HL-60 (cell line): Measurements from ENCODE around the gene EDIL3.

Source experiments
- POLR2AphosphoS5 ChIP-seq: IDR thresholded peaks from 2 replicates; pipeline ENCODE4 v1.6.1; 2012; ENCODE audit warnings: low read depth
- SPI1 ChIP-seq: IDR thresholded peaks from 2 replicates; pipeline ENCODE4 v1.6.1; 2012; ENCODE audit warnings: low read depth, mild to moderate bottlenecking, borderline replicate concordance
- TF ChIP-seq, protein P1 (sequence below): IDR thresholded peaks from one replicate; pipeline ENCODE4 v1.5.1; 2011; ENCODE audit warnings: low read length, control low read depth, inconsistent platforms; ENCODE audit not compliant: insufficient read depth
- TF ChIP-seq, protein P2 (sequence below): IDR thresholded peaks from 2 replicates; pipeline ENCODE4 v1.6.1; 2012; ENCODE audit warnings: low read depth; ENCODE audit not compliant: insufficient replicate concordance

DNA sequence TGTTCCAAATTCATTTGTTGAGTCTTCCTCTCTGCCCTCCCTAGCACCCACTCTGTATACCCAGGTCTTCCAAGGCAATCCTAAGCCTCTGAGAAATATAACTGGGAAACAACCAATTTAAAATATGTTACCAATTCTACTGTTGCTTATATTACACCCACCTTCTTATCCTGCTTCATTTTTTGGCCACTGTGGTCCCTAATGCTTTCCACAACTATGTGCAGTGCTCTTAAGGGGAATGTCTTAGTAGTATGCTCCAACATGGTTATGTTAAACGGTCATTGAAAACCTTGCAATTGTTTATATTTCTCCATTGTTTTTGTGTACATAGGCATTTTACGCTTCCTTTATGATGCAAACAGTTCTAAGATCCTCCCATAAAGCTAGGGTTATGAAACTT lies 390.9 kb downstream of the EDIL3 start:
- TF ChIP-seq, protein P1, sequence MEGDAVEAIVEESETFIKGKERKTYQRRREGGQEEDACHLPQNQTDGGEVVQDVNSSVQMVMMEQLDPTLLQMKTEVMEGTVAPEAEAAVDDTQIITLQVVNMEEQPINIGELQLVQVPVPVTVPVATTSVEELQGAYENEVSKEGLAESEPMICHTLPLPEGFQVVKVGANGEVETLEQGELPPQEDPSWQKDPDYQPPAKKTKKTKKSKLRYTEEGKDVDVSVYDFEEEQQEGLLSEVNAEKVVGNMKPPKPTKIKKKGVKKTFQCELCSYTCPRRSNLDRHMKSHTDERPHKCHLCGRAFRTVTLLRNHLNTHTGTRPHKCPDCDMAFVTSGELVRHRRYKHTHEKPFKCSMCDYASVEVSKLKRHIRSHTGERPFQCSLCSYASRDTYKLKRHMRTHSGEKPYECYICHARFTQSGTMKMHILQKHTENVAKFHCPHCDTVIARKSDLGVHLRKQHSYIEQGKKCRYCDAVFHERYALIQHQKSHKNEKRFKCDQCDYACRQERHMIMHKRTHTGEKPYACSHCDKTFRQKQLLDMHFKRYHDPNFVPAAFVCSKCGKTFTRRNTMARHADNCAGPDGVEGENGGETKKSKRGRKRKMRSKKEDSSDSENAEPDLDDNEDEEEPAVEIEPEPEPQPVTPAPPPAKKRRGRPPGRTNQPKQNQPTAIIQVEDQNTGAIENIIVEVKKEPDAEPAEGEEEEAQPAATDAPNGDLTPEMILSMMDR: no peak
- TF ChIP-seq POLR2AphosphoS5: no peak
- no peak for TF ChIP-seq SPI1
- TF ChIP-seq, protein P2, sequence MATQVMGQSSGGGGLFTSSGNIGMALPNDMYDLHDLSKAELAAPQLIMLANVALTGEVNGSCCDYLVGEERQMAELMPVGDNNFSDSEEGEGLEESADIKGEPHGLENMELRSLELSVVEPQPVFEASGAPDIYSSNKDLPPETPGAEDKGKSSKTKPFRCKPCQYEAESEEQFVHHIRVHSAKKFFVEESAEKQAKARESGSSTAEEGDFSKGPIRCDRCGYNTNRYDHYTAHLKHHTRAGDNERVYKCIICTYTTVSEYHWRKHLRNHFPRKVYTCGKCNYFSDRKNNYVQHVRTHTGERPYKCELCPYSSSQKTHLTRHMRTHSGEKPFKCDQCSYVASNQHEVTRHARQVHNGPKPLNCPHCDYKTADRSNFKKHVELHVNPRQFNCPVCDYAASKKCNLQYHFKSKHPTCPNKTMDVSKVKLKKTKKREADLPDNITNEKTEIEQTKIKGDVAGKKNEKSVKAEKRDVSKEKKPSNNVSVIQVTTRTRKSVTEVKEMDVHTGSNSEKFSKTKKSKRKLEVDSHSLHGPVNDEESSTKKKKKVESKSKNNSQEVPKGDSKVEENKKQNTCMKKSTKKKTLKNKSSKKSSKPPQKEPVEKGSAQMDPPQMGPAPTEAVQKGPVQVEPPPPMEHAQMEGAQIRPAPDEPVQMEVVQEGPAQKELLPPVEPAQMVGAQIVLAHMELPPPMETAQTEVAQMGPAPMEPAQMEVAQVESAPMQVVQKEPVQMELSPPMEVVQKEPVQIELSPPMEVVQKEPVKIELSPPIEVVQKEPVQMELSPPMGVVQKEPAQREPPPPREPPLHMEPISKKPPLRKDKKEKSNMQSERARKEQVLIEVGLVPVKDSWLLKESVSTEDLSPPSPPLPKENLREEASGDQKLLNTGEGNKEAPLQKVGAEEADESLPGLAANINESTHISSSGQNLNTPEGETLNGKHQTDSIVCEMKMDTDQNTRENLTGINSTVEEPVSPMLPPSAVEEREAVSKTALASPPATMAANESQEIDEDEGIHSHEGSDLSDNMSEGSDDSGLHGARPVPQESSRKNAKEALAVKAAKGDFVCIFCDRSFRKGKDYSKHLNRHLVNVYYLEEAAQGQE: no peak
